ENCODE data around the gene CCBE1.
A peak's percentile ranks its signal among the peaks of the same experiment; 100 is the strongest.
"Not testable (repeated sequence)": the region's sequence is repeated elsewhere in the genome, so short reads cannot be mapped to it uniquely, and the experiment has no call there.

CCBE1 gene

DNA sequence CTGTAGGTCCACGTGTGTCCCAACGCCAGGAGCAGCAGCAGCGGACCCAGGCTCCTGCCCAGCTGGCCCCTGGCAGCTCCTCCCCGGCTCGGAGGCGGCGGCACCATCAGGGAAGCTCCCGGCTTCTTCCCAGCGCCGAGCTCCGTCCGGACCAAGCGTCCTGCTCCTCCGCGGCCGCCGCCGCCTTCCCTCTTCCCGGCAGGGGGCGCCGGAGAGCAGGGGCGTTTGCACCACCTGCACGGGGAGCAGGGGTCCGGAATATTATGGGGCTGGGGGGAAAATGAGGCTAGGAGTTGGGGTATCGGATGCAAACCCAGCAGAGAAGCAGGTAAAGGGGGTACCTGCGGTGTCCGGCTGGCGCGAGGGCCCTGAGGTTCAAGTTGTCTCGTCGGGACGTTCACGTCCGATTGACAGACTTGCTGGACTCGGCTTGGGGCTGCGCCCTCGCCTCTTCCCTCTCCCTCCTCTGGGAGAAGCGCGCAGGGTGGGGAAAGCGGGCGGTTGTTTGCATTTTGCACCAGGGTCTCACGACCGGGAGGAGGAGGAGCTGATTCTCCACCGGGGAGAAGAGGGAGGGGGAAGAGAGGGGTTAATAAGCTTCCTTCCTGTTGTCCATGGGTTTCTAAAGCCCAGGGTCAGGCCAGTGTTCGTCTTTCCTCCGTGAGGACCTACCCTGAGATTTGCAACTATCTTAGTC is at the start of gene CCBE1:
CCBE1 (minus strand) TSS at position 188 of the 697 bp plus-strand sequence.
- DNase-seq: peak; percentile 57 to 62

DNA sequence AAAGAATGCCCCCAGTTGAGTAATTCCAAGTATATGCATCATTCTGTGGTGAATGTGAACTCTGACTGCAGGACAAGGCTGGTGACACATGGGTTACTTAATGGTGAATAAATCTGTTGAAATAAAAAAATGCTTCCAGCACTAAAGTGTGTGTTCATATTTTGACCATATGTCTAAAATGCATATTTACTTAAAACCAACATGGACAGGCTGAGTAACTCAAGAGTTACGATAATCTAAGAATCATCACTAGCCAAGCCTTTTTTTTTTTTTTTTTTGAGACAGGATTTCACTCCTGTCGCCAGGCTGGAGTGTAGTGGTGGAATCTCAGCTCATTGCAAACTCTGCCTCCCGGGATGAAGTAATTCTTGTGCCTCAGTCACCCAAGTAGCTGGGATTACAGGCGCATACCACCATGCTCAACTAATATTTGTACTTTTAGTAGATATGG is 47.1 kb upstream of the CCBE1 start:
- DNase-seq: no peak

- DNase-seq: no peak
These were observed 46.3 kb upstream of the CCBE1 start for GRCh38 chr18:59743566-59743965.

DNA sequence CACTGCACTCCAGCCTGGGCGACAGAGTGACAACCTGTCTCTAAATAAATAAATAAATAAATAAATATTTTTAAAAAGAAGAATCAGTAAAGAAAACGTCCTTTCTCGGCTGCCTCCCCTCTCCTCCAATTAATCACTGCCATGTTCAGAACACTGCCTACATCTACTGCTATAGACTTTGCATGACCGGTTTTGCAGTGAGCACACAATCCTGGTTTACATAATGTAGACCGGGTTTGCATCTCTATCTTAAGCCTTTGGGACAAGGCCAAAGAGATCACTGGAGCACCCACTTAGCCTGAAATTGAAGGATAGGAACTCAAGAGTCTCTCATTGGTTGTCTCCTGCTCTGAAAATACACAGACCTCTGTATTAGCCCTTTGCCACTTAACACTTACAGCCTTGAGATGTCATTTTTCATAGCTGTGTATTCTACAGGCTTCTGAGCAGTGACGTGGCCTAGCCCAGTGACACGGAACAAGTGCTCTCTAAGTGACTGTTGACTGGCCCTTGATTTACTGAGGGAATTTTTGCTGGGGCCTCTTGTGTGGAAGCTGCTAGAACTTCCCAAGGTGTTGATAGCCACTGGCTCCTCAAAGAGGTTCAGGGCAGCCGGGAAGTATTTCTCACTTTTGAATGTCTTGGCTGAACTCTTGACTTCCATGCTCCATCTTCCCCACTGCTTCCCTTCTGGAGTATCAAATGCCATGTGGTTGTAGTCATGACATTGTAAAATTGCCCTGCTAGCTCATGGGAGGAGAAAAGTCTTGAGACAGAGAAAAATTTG is 45.3 kb upstream of the CCBE1 start:
- DNase-seq: no peak

DNA sequence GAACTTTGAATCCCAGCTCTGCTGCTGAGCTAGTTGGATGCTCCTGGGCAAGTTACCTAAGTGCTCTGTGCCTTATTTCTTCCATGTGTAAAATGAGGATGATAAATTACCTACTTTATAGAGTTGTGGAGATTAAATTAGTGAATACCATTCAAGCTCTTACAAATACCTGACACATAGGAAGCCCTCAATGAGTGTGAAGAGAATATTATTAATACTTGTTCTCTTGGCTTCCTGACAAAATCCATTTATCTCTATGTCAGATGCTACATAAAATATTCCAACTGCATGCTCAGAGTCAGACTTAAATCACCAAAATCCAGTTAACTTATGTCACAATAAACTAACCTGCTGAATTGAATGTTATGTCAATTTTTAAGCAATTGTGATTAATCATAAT is 42.9 kb upstream of the CCBE1 start:
- DNase-seq: no peak

DNA sequence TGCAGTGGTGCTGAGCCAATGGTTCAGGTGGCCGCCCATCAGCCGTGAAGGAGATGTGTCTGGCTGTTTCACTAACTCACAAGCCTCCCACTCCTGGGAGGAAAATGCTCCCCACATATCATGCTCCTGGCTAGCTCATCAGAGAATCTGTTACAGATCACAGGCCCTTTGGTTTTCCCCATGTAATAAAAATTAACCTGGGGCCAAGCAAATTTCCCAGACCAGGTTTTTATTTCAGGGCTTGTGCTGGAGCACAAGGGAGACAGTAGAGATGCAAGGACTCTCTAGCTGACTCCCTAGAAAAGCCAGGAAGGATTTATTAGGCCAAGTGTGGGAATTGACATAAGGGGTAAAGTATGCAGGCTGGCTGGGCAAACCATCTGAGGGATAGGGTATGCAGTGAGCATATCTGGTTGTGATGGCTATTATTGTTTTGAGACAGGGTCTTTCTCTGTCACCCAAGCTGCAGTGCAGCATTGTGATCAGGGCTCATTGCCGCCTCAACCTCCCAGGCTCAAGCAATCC is 40.6 kb upstream of the CCBE1 start:
- DNase-seq: no peak

GRCh38 chr18:59737335-59737734 is 40.1 kb upstream of the CCBE1 start:
- DNase-seq: not testable (repeated sequence)

DNA sequence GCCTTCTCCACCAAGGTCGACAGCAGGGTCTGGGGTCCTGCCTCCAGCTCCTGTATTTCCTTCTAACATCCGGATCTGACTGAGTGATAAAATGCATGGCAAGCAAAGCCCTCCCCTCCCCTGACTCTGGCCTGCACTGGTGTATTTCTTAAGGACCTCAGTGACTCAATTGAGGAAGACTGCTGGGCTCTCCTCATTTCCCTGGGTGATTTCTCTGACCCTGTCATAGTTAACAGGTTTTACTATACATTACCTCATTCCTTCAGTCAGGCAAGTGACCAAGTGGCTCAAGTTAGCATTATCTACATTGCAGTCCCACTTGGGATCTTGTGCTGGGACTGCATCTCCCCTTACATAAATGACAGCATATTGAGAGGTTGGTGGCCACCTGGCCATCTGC is 38.8 kb upstream of the CCBE1 start:
- no peak for DNase-seq

DNA sequence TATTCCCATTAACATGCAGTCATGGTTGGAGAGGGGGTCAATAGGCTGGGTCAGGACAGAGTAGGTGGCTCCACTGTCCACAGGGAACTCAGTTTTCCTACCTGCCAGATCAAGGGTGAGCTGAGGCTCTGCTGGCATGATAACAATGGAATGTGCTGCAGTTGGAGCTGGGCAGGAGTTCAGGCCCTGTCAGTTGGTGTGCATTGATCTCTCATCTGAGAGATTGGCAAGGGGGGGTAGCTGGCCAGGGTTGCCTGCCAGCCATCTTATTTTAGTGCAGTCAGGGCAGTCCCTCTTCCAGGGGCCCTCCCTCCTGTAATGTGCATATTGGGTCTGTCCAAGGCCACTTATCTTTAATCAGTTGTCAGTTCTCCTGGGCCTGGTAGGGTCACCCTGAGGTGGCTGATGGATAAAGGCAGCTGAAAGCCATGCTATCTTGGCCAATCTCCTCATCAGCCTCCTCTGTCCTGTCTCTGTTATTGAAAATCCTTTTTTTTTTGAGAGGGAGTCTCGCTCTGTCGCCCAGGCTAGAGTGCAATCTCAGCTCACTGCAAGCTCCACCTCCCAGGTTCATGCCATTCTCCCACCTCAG is 38.1 kb upstream of the CCBE1 start:
- no peak for DNase-seq

- no peak for DNase-seq
These were observed 36.2 kb upstream of the CCBE1 start for GRCh38 chr18:59733421-59733820.

GRCh38 chr18:59730896-59731295 is 33.7 kb upstream of the CCBE1 start:
- no peak for DNase-seq

- DNase-seq: no peak
These were observed 32.6 kb upstream of the CCBE1 start for GRCh38 chr18:59729781-59730180.

DNA sequence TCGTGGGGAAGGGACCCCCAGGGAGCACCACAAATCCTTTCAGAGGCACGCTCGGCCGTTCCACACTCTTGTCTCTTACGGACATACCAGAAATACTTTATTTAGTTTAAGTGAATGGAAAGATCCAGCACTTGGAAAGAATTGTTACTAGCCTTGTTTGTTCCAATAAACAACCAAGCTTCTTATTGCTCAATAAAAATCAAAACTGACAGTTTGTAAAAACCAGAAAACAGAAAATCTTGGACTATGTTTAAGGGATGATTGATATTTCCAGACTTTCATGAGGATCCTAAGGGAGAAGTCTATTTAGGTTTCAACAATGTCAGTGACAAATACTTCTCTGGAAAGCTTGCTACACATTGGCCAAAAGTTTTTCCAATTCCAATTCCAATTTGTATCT is 31.6 kb upstream of the CCBE1 start:
- DNase-seq: no peak

DNA sequence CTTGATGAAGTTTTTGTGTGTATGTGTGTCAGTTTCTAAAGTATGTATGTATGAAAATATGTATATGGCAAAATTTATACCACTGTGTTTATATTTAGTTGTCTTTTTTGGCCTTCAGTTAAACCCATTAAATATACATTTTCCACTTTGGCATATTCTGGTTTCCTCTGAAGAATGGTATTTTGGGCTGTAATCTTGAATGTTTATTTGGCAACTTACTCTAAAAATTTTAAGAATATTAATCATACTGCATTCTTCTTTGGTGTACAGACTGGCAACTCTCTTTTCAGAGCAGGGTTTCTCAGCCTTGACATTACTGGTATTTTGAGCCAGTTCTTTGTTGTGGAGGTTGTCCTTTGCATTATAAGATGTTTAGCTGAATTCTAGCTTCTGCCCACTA is 27.9 kb upstream of the CCBE1 start:
- DNase-seq: no peak

DNA sequence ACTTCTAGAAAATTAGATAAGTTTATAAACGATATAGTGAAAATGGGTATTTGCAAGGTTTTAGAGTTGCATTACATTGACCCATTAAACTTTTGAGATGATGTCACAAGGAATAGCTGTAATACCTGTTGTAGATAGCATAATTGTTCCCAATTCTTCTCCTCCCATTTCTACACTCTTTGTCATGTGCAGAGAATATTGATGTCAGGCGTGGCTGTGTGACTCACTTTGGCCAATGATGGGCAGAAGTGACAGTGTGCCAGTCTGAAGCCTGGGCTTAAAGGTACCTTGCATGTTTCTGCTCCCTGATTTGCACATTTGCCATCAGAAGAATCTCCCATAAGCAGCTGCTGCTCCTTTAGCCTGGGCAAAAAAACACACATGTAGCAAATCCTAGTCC is 26.9 kb upstream of the CCBE1 start:
- DNase-seq: no peak

GRCh38 chr18:59721931-59722330 is 24.7 kb upstream of the CCBE1 start:
- DNase-seq: no peak

DNA sequence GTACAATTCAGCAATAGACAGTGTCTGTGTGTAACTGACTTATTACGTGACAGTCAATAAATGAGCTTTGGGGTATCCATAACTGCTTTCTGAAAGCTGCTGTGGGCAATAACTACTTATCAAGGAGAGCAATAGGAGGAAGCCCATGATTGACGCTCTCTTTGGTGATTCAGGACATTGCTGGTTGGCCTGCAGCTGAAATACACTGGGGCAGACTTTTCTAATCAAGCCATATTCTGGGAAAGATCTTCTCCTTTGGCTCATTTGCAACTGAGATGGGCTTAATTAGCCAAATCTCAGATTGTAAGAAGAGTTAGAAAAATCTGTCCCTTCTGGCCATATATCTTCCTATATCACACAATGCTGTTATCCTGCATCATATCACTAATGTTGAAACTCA is 24.0 kb upstream of the CCBE1 start:
- no peak for DNase-seq

- no peak for DNase-seq
These were observed 22.4 kb upstream of the CCBE1 start for GRCh38 chr18:59719544-59720181.

DNA sequence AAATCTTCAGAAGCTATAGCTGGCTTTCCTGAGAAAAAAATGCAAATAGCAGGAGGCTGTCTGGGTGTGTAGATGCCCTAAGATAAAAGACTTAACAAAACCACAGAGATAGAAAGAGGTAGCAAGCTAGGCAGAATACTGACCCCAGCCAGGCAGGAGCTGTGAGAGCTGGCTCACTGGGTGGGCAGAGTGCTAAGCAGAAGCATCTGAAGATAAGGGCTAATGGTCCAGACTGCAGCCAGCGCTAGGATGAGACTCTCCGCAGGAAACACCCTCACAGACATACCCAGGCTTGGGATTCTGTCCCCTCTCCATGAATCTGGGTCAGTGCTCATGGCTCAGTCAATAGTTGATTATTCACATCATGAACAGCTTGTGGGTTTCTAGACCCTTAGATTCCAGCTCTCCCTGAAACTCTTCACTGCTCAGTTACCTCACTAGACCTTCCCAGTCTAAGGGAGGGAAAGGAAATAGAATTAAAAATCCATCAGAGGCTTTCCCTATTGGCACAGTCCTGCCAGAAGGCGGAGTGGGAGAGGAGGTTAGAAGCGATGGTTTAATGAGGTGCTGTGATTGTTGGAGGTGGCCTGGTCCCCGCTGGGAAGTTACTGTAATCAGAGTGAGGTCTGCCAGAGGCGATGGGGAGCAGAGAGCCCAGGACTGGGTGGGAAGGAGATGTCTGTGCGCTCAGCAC is 21.4 kb upstream of the CCBE1 start:
- no peak for DNase-seq

DNA sequence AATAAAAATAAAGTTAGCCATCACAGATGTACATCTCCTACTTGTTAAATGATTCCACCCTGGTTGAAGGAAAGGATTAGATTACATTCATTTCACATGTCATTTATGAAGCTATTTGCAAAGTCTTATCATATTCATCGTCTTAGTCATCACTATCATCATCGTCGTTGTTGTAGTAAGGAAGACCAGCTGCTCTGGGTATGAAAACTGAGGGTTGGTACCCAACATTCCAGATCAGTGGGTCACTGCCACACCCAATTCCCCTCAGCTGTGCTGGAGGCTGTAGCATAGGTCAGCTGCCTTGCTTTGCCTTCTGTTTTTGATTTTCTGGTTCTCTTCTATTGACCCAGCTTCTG is 20.9 kb upstream of the CCBE1 start:
- no peak for DNase-seq

DNA sequence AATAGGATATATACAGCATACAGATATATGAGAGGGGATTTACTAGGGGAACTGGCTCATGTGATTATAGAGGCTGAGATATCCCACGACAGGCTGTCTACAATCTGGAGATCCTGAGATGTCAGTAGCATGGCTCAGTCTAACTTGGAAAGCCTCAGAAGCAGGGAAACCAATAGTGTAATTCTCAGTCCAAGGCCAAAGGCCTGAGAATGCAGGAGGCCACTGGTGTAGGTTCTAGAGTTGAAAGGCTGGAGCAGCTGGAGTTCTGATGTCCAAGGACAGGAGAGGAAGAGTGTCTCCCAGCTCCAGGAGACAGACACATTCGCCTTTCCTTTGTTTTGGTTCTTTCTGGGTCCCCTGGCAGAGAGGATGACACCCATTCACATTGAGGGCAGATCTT is 20.1 kb upstream of the CCBE1 start:
- no peak for DNase-seq

GRCh38 chr18:59715966-59716369 is 18.7 kb upstream of the CCBE1 start:
- no peak for DNase-seq

- DNase-seq: no peak
These were observed 18.2 kb upstream of the CCBE1 start for GRCh38 chr18:59715445-59715844.
